K562 (cell line): ENCODE data around the gene KITLG.

Source experiments
- COPS2 ChIP-seq: fragments of 450-650 bp; conservative IDR thresholded peaks from 2 replicates; pipeline ENCODE4 v1.6.1; 2016; ENCODE audit warnings: mild to moderate bottlenecking, moderate library complexity
- ETV6 ChIP-seq, 3 experiments: fragments of 150-350 bp in 1 of 3; sonication (generic) in 1 of 3; formaldehyde crosslinking in 1 of 3; IDR thresholded peaks; 2 replicates each; pipeline versions ENCODE4 v1.6.1 to v1.8.0; 2014 to 2022; ENCODE audit warnings: borderline replicate concordance in 2 of 3, low read depth in 2 of 3, antibody characterized with exemption in 1 of 3, low read length in 1 of 3, mild to moderate bottlenecking in 1 of 3, missing genetic modification reagents in 1 of 3
- FOS ChIP-seq: IDR thresholded peaks from 3 replicates; pipeline ENCODE4 v1.6.1; 2011; ENCODE audit not compliant: insufficient read length; ENCODE audit errors: extremely low read depth
- PCBP1 ChIP-seq: fragments of 200-400 bp; formaldehyde crosslinking; IDR thresholded peaks from 2 replicates; pipeline ENCODE4 v1.6.1; 2018; ENCODE audit warnings: mild to moderate bottlenecking, low read depth, low read length; ENCODE audit not compliant: poor library complexity, severe bottlenecking
- POLR2AphosphoS5 ChIP-seq: IDR thresholded peaks from 2 replicates; pipeline ENCODE4 v1.6.1; 2011; ENCODE audit warnings: mild to moderate bottlenecking, low read depth, low read length, moderate library complexity; ENCODE audit not compliant: control insufficient read depth, insufficient read depth
- RAD21 ChIP-seq, 2 experiments: fragments of 250-450 bp in 1 of 2; fragments of 450-650 bp in 1 of 2; sonication (Bioruptor Pico) in 1 of 2; formaldehyde crosslinking in 1 of 2; IDR thresholded peaks in 1 of 2; conservative IDR thresholded peaks in 1 of 2; 2 replicates each; pipeline versions ENCODE4 v1.4.0 to v1.8.0; 2020 to 2022; ENCODE audit warnings: mild to moderate bottlenecking in 2 of 2, moderate library complexity in 1 of 2
- RCOR1 ChIP-seq, 2 experiments: IDR thresholded peaks; 2 replicates each; pipeline ENCODE4 v1.6.1; 2012; ENCODE audit warnings: low read depth in 2 of 2, low read length in 2 of 2, borderline replicate concordance in 1 of 2, improper control_type of control experiment in 1 of 2
- RUNX1 ChIP-seq: sonication (generic); IDR thresholded peaks from 2 replicates; pipeline ENCODE4 v1.6.1; 2016; ENCODE audit warnings: antibody characterized with exemption, low read depth
- SIRT6 ChIP-seq: IDR thresholded peaks from one replicate; pipeline ENCODE4 v1.6.1; 2012; ENCODE audit warnings: low read depth, mild to moderate bottlenecking, control low read depth, inconsistent platforms, low read length, moderate library complexity
- TF ChIP-seq, protein P1 (sequence below): fragments of 450-650 bp; conservative IDR thresholded peaks from 2 replicates; pipeline ENCODE4 v1.6.1; 2016; ENCODE audit warnings: missing genetic modification characterization, low read depth, mild to moderate bottlenecking, control low read depth, missing compliant biosample characterization
- TF ChIP-seq, protein P2 (sequence below): fragments of 450-650 bp; formaldehyde crosslinking; IDR thresholded peaks from 2 replicates; pipeline ENCODE4 v1.4.0; 2022; ENCODE audit warnings: missing genetic modification characterization
- TF ChIP-seq, protein P3 (sequence below), 2 experiments: fragments of 450-650 bp; IDR thresholded peaks; 2 replicates each; pipeline ENCODE4 v1.6.1; 2016

DNA sequence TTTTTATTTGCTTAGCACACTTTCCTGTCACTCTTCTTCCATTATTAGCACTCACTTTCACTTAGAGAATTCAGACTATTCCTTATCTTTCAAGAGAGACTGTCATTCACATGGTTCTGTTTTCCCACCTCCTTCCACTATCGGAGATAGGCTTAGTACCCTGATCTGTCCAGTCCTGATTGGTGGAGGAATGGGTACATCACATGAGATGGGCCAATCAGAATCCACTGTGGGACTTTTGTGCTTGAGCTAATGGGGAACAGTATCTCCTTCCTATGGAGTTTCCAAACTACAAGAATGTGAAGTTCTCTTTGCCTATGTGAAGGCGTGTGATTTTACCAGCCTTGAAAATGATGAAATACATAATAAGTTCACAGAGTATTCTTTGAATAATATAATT lies 4.8 kb upstream of the KITLG start:
- no peak for TF ChIP-seq COPS2
- no peak for TF ChIP-seq RUNX1
- TF ChIP-seq, protein P1, sequence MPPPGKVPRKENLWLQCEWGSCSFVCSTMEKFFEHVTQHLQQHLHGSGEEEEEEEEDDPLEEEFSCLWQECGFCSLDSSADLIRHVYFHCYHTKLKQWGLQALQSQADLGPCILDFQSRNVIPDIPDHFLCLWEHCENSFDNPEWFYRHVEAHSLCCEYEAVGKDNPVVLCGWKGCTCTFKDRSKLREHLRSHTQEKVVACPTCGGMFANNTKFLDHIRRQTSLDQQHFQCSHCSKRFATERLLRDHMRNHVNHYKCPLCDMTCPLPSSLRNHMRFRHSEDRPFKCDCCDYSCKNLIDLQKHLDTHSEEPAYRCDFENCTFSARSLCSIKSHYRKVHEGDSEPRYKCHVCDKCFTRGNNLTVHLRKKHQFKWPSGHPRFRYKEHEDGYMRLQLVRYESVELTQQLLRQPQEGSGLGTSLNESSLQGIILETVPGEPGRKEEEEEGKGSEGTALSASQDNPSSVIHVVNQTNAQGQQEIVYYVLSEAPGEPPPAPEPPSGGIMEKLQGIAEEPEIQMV (tag) = no peak
- no peak for TF ChIP-seq ETV6 (IDR thresholded peaks at IDR 0.05; ENCODE audit: borderline replicate concordance in 1 of 2, low read depth in 2 of 2, low read length in 1 of 2)
- TF ChIP-seq ETV6 (CRISPR knock-in tag; IDR thresholded peaks at IDR 0.05; ENCODE audit: borderline replicate concordance) = no peak
- no peak for TF ChIP-seq FOS
- no peak for TF ChIP-seq RAD21 (CRISPR knock-in tag; conservative IDR thresholded peaks at IDR 0.05 in 1 of 2, IDR thresholded peaks at IDR 0.05 in 1 of 2)
- no peak for TF ChIP-seq SIRT6
- TF ChIP-seq RCOR1 (IDR thresholded peaks at IDR 0.05; ENCODE audit: borderline replicate concordance in 1 of 2, low read depth in 2 of 2, low read length in 2 of 2) = no peak
- TF ChIP-seq, protein P2, sequence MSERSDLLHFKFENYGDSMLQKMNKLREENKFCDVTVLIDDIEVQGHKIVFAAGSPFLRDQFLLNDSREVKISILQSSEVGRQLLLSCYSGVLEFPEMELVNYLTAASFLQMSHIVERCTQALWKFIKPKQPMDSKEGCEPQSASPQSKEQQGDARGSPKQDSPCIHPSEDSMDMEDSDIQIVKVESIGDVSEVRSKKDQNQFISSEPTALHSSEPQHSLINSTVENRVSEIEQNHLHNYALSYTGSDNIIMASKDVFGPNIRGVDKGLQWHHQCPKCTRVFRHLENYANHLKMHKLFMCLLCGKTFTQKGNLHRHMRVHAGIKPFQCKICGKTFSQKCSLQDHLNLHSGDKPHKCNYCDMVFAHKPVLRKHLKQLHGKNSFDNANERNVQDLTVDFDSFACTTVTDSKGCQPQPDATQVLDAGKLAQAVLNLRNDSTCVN (CRISPR knock-in tag) = no peak
- TF ChIP-seq POLR2AphosphoS5 = no peak
- no peak for TF ChIP-seq PCBP1
- TF ChIP-seq, protein P3, sequence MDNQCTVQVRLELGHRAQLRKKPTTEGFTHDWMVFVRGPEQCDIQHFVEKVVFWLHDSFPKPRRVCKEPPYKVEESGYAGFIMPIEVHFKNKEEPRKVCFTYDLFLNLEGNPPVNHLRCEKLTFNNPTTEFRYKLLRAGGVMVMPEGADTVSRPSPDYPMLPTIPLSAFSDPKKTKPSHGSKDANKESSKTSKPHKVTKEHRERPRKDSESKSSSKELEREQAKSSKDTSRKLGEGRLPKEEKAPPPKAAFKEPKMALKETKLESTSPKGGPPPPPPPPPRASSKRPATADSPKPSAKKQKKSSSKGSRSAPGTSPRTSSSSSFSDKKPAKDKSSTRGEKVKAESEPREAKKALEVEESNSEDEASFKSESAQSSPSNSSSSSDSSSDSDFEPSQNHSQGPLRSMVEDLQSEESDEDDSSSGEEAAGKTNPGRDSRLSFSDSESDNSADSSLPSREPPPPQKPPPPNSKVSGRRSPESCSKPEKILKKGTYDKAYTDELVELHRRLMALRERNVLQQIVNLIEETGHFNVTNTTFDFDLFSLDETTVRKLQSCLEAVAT (IDR thresholded peaks at IDR 0.05) = no peak
